Upper lobe of right lung (tissue), 1 donor: ENCODE results near the gene MLN. TPM values are rescaled to one million over a fixed set of nuclear protein-coding genes. Genes with fewer than 3 reads are reported as not detected.

Source experiments
- ATAC-seq: fragments of 200-7000 bp; cut with Tn5 transposase; one replicate; pipeline ENCODE4 v1.9.1; 2020; ENCODE audit warnings: mild to moderate bottlenecking, moderate library complexity
- DNase-seq: peaks from one replicate; pipeline ENCODE4 v3.0.0-alpha.2; 2020
- H3K27ac ChIP-seq: fragments of 200-600 bp; one replicate; pipeline ENCODE4 v1.8.0; 2022
- H3K27me3 ChIP-seq: fragments of 200-600 bp; one replicate; pipeline ENCODE4 v1.8.0; 2022; ENCODE audit warnings: mild to moderate bottlenecking
- H3K36me3 ChIP-seq: fragments of 200-600 bp; one replicate; pipeline ENCODE4 v1.8.0; 2022
- H3K4me1 ChIP-seq: fragments of 200-600 bp; one replicate; pipeline ENCODE4 v1.8.0; 2022
- H3K4me3 ChIP-seq: fragments of 200-600 bp; one replicate; pipeline ENCODE4 v1.8.0; 2022; ENCODE audit warnings: mild to moderate bottlenecking
- H3K9me3 ChIP-seq: fragments of 200-600 bp; one replicate; pipeline ENCODE4 v1.8.0; 2022
- intact Hi-C: fragments of 100-400 bp; cut with DNase I; formaldehyde crosslinking; loops from one replicate; pipeline ENCODE4 v1.11.0; 2022
- total RNA-seq: library from RNA; stranded (reverse); fragmentation: NEBNext Ultra II Directional; extraction: Animal tissue kit (Norgen Biotek cat#: 25700); gene quantifications from one replicate; pipeline ENCODE4 v1.2.1, GENCODE V29; 2021
- TF ChIP-seq, protein P1 (sequence below): fragments of 200-600 bp; IDR thresholded peaks from one replicate; pipeline ENCODE4 v1.8.0; 2022; ENCODE audit warnings: antibody characterized with exemption
- donor health status: DM: no; HTN: yes; CAD: no; lungs with severe emphysema.

MLN gene
- total RNA-seq, 1 donor from 2014 or later, result not detected

DNA sequence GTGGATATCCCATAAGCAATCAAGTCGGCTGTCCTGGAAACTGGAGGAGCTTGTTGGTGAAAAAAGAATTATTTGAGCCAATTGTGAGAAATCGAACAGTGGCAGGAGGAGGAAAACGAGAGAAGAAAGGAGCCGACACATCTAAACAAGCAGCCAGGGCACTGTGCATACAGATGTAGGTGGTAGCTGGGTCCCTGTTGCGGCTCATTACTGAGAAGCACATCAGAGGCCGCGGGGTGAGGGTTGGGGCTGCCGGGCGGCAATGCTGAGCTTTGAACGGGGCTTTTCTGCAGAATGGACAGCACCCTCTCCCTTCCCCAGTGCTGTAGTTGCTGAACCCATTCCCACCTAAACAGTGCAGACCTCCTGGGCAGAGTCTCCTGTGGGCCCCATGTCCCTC lies 10.8 kb downstream of the MLN start:
- Histone ChIP-seq H3K27ac (no peak overlapping the region), H3K27me3 (peaks cover 2% of the 10 kb centered on the region), H3K36me3 (no peaks in the 10 kb centered on the region), H3K9me3 (no peaks in the 10 kb centered on the region), H3K4me1 (no peaks in the 10 kb centered on the region), H3K4me3 (no peak overlapping the region)
- TF ChIP-seq, protein P1, sequence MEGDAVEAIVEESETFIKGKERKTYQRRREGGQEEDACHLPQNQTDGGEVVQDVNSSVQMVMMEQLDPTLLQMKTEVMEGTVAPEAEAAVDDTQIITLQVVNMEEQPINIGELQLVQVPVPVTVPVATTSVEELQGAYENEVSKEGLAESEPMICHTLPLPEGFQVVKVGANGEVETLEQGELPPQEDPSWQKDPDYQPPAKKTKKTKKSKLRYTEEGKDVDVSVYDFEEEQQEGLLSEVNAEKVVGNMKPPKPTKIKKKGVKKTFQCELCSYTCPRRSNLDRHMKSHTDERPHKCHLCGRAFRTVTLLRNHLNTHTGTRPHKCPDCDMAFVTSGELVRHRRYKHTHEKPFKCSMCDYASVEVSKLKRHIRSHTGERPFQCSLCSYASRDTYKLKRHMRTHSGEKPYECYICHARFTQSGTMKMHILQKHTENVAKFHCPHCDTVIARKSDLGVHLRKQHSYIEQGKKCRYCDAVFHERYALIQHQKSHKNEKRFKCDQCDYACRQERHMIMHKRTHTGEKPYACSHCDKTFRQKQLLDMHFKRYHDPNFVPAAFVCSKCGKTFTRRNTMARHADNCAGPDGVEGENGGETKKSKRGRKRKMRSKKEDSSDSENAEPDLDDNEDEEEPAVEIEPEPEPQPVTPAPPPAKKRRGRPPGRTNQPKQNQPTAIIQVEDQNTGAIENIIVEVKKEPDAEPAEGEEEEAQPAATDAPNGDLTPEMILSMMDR, result no peak
- ATAC-seq (no peak), DNase-seq (no peak)
- intact Hi-C loops, result no loop called here

GRCh38 chr6:33791620-33792019 lies 12.2 kb downstream of the MLN start:
- Histone ChIP-seq H3K27me3 (no peaks in the 10 kb centered on the region), H3K4me3 (no peak overlapping the region), H3K4me1 (peaks cover 13% of the 10 kb centered on the region), H3K27ac (no peak overlapping the region), H3K36me3 (no peaks in the 10 kb centered on the region), H3K9me3 (no peaks in the 10 kb centered on the region)
- intact Hi-C loops, result no loop called here
- TF ChIP-seq, protein P1, result no peak
- no peak for DNase-seq
- no peak for ATAC-seq

DNA sequence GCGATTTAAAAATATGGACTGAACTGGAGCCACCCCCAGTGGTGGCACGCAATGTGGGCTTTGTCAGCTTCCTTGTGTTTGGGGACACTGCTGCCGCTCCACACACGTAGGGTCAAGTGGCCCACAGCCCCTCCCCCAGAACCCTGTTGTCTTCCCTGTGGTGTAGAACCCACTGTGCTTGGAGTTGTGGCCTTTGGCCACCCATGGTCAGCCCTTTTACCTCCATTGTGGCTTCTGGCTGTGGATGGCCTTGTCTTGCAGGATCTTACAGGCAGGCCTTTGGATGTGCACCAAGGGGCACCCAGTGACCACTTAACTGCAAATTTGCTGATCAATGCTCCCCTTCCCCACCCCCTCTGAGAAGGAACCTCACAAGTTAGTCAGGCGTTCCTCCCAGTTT lies 12.9 kb downstream of the MLN start:
- TF ChIP-seq, protein P1, result no peak
- intact Hi-C loops, result no loop called here
- Histone ChIP-seq H3K36me3 (no peaks in the 10 kb centered on the region), H3K4me3 (no peak overlapping the region), H3K4me1 (peaks cover 20% of the 10 kb centered on the region), H3K9me3 (no peaks in the 10 kb centered on the region), H3K27me3 (no peaks in the 10 kb centered on the region), H3K27ac (no peak overlapping the region)
- DNase-seq, result no peak
- ATAC-seq, result no peak

GRCh38 chr6:33790379-33790778 lies 13.4 kb downstream of the MLN start:
- Histone ChIP-seq H3K27me3 (no peaks in the 10 kb centered on the region), H3K36me3 (no peaks in the 10 kb centered on the region), H3K4me1 (peaks cover 24% of the 10 kb centered on the region), H3K9me3 (no peaks in the 10 kb centered on the region), H3K27ac (no peak overlapping the region), H3K4me3 (no peak overlapping the region)
- TF ChIP-seq, protein P1, result no peak
- DNase-seq, result no peak
- intact Hi-C loops, result no loop called here
- ATAC-seq, result no peak

GRCh38 chr6:33789550-33789895 lies 14.3 kb downstream of the MLN start:
- intact Hi-C loops, result no loop called here
- peak overlapping the region; percentile 97 for H3K27ac ChIP-seq

More at GRCh38 chr6:33789550-33789895, 14.3 kb downstream of the MLN start:
- Histone ChIP-seq H3K4me1 (peaks cover 24% of the 10 kb centered on the region), H3K36me3 (peaks cover 8% of the 10 kb centered on the region), H3K4me3 (peak overlapping the region; percentile 85), H3K9me3 (no peaks in the 10 kb centered on the region), H3K27me3 (no peaks in the 10 kb centered on the region)
- DNase-seq (peak; percentile 63), ATAC-seq (no peak)
- TF ChIP-seq, protein P1, result no peak
